ENCODE results near the gene RAPGEF5.

The RAPGEF5 gene

DNA sequence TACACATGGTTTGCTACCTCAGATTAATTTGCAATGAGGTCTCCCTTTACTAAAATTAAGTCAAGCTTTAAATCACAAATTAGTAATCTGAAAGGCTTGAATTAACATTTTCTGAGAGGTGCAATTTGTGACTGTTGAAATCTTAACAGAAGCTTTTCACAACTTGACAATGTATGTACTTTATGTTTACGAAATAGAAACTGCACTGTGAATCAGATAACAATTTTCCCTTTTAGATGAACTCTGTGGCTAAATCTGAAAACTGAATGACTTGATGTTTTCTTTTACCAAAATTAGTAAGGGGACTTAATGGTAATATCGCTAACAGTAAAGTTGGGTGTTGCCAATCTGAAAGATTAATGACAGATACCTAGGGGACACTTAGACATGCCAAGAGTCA, 197.6 kb downstream of the RAPGEF5 start:
- peaks cover 8% of the 10 kb centered on the region for H3K27me3 Mint-ChIP-seq
- DNase-seq, result no peak
- peaks cover 2% of the 10 kb centered on the region for H3K4me1 Mint-ChIP-seq (ENCODE audit: low read depth)
- no peaks in the 10 kb centered on the region for H3K36me3 Mint-ChIP-seq (ENCODE audit: low read depth)
- no peak overlapping the region for H3K4me3 Mint-ChIP-seq
- H3K9me3 Mint-ChIP-seq, result no peaks in the 10 kb centered on the region
- H3K27ac Mint-ChIP-seq, result no peak overlapping the region

- Mint-ChIP-seq H3K9me3 (no peaks in the 10 kb centered on the region), H3K36me3 (ENCODE audit: low read depth) (no peaks in the 10 kb centered on the region), H3K4me3 (no peak overlapping the region), H3K27ac (no peak overlapping the region), H3K27me3 (peaks cover 8% of the 10 kb centered on the region), H3K4me1 (ENCODE audit: low read depth) (peaks cover 2% of the 10 kb centered on the region)
- no peak for DNase-seq
Observed at GRCh38 chr7:22157552-22157951, 199.4 kb downstream of the RAPGEF5 start.

DNA sequence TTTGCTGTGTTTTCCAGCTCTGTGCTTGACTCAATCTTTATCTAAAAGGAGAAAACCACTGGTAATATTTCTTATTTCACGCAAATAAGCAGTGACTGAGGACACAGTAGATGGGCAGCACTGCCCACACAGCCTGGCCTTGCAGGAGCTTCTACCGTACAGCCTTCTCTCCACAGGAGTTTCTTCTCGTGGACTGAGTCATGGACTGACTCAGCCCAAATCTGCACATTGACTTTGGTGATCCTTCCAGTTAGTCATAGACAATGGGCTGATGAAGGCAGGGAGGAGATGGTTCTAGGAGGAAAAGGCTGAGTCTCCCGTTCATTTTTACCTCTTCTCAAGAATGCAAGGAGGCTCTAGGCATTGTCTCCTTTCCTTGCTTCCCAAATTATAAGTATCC, 200.7 kb downstream of the RAPGEF5 start:
- peaks cover 8% of the 10 kb centered on the region for H3K27me3 Mint-ChIP-seq
- H3K4me3 Mint-ChIP-seq, result no peak overlapping the region
- H3K9me3 Mint-ChIP-seq, result no peaks in the 10 kb centered on the region
- peaks cover 2% of the 10 kb centered on the region for H3K4me1 Mint-ChIP-seq (ENCODE audit: low read depth)
- no peak overlapping the region for H3K27ac Mint-ChIP-seq
- DNase-seq, result no peak
- no peaks in the 10 kb centered on the region for H3K36me3 Mint-ChIP-seq (ENCODE audit: low read depth)

DNA sequence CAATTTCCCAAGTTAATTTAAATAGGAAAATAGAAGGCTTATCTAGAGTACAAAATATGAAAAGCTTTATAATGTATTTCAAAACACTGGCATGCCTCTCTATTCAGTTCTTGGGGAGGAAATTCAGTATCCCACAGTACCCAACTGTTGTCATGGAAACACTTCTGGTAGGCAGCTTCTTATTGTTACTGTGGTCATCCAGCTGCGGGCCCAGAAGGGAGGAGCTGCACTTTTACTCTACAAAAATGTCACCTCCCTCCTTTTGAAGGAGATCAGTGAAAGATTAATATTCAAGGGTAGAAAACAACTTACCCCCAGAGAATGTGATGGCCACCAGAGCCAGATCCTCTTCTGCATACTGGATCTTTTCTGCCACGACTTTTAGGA, 202.8 kb downstream of the RAPGEF5 start:
- Mint-ChIP-seq H3K9me3 (no peaks in the 10 kb centered on the region), H3K27ac (no peak overlapping the region), H3K36me3 (ENCODE audit: low read depth) (no peaks in the 10 kb centered on the region), H3K4me1 (ENCODE audit: low read depth) (no peaks in the 10 kb centered on the region), H3K4me3 (no peak overlapping the region), H3K27me3 (peaks cover 8% of the 10 kb centered on the region)
- no peak for DNase-seq

DNA sequence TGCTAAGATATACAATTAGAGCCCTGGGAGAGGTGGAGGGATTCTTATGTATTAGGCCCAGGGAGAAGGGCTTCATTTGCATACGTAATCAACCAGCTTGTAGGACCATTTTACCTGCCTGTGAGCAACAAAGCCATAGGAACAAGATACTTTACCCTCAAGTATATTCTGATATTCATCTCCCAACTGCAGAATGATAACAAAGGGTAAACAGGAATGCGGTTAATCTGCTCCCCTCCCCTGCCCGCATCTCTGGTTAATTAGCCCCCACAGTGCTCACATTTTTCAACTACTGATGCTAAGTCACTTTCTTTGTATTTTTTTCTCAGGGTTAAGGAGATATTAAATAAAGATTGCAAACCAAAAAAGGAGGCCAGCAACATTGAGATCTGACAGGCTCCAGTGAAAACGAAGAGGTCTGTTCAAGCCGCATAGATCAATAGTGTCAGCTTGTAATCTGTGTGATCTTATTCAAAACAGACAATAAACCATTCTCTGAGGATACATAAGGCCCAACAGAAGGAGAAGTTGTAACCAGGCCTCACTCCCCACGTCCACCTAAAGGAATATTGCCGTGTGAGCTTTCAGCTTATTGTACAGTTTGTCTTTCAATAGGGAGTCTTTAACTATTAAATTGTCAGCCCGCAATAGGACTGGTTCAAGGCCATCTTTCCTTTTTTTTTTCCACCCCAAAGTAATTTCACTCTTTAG, 203.4 kb downstream of the RAPGEF5 start:
- no peak overlapping the region for H3K4me3 Mint-ChIP-seq
- peaks cover 8% of the 10 kb centered on the region for H3K27me3 Mint-ChIP-seq
- no peaks in the 10 kb centered on the region for H3K4me1 Mint-ChIP-seq (ENCODE audit: low read depth)
- no peak overlapping the region for H3K27ac Mint-ChIP-seq
- DNase-seq, result no peak
- no peaks in the 10 kb centered on the region for H3K36me3 Mint-ChIP-seq (ENCODE audit: low read depth)
- H3K9me3 Mint-ChIP-seq, result no peaks in the 10 kb centered on the region

DNA sequence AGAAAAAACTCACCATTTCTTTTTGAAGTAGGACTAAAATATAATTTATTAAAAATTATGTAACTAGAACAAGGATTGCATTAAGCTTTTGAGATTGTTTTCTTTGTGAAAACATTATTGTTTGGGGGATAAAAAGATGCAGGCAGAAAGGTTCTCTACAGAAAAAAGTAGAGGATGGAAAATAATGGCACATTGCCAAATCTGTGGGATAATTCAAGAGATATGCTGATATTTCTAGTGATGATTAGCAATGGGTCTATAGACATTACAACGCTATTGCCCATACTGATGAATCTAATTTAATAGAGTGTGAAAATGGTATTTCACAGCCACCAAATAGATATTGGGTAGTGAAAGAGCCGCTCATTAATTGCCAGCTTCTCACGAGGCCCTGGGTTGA, 204.3 kb downstream of the RAPGEF5 start:
- Mint-ChIP-seq H3K4me3 (no peak overlapping the region), H3K36me3 (ENCODE audit: low read depth) (no peaks in the 10 kb centered on the region), H3K9me3 (no peaks in the 10 kb centered on the region), H3K4me1 (ENCODE audit: low read depth) (no peaks in the 10 kb centered on the region), H3K27me3 (peaks cover 4% of the 10 kb centered on the region), H3K27ac (no peak overlapping the region)
- no peak for DNase-seq

DNA sequence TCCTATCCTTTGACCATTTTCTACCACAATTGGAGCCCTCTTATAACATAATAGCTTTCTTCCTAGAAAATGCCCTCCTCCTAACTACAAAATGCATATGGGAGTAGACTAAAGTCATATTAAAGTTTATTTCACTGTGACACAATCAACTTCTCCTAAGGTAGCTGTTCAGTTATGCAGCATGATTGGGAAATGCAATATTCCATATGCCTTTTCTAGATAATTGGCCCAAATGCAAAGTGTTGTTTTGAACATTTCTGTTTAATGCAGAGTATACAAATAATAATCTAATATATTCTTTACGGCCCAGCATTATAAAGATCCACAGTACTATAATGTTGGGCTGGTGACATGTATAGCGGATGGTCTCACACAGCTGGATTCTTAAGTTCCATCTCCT, 205.1 kb downstream of the RAPGEF5 start:
- H3K27me3 Mint-ChIP-seq, result no peaks in the 10 kb centered on the region
- H3K27ac Mint-ChIP-seq, result no peak overlapping the region
- H3K4me3 Mint-ChIP-seq, result no peak overlapping the region
- H3K4me1 Mint-ChIP-seq (ENCODE audit: low read depth), result no peaks in the 10 kb centered on the region
- no peaks in the 10 kb centered on the region for H3K36me3 Mint-ChIP-seq (ENCODE audit: low read depth)
- no peaks in the 10 kb centered on the region for H3K9me3 Mint-ChIP-seq
- DNase-seq, result no peak

GRCh38 chr7:22150221-22150620, 206.7 kb downstream of the RAPGEF5 start:
- Mint-ChIP-seq H3K4me3 (no peak overlapping the region), H3K27ac (no peak overlapping the region), H3K4me1 (ENCODE audit: low read depth) (no peaks in the 10 kb centered on the region), H3K27me3 (no peaks in the 10 kb centered on the region), H3K36me3 (ENCODE audit: low read depth) (no peaks in the 10 kb centered on the region), H3K9me3 (no peaks in the 10 kb centered on the region)
- DNase-seq, result no peak

- H3K27me3 Mint-ChIP-seq, result peaks cover 10% of the 10 kb centered on the region
- no peaks in the 10 kb centered on the region for H3K4me1 Mint-ChIP-seq (ENCODE audit: low read depth)
- H3K4me3 Mint-ChIP-seq, result no peak overlapping the region
- no peaks in the 10 kb centered on the region for H3K9me3 Mint-ChIP-seq
- no peak for DNase-seq
- no peaks in the 10 kb centered on the region for H3K36me3 Mint-ChIP-seq (ENCODE audit: low read depth)
- H3K27ac Mint-ChIP-seq, result no peak overlapping the region
Observed at GRCh38 chr7:22147868-22148267, 209.1 kb downstream of the RAPGEF5 start.

- peaks cover 10% of the 10 kb centered on the region for H3K27me3 Mint-ChIP-seq
- H3K9me3 Mint-ChIP-seq, result no peaks in the 10 kb centered on the region
- no peaks in the 10 kb centered on the region for H3K36me3 Mint-ChIP-seq (ENCODE audit: low read depth)
- H3K4me3 Mint-ChIP-seq, result no peak overlapping the region
- no peak for DNase-seq
- no peaks in the 10 kb centered on the region for H3K4me1 Mint-ChIP-seq (ENCODE audit: low read depth)
- H3K27ac Mint-ChIP-seq, result no peak overlapping the region
Observed at GRCh38 chr7:22146961-22147512, 209.9 kb downstream of the RAPGEF5 start.

DNA sequence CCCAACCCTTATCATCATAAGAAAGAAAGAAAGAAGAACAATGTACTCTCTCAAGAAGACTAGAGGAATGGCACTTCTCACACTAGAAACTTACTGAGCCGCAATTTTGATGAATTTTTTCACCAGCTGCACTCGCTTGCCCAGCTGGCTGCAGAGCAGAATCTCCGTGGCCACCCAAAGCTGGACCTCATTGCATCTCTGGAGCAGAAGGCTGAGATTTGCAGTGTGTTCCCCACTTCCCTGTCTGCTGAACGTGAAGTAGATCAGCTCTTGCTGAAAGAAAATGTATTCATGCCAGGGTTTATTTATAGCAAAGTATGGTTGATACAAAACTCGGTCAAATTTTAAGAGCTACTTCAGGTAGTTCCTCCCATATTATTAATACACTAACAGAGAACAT, 212.0 kb downstream of the RAPGEF5 start:
- Mint-ChIP-seq H3K27me3 (peaks cover 10% of the 10 kb centered on the region), H3K36me3 (ENCODE audit: low read depth) (no peaks in the 10 kb centered on the region), H3K27ac (no peak overlapping the region), H3K4me3 (no peak overlapping the region), H3K4me1 (ENCODE audit: low read depth) (no peaks in the 10 kb centered on the region), H3K9me3 (no peaks in the 10 kb centered on the region)
- no peak for DNase-seq

- Mint-ChIP-seq H3K36me3 (ENCODE audit: low read depth) (no peaks in the 10 kb centered on the region), H3K4me1 (ENCODE audit: low read depth) (no peaks in the 10 kb centered on the region), H3K27ac (no peak overlapping the region), H3K4me3 (no peak overlapping the region), H3K27me3 (peaks cover 10% of the 10 kb centered on the region), H3K9me3 (no peaks in the 10 kb centered on the region)
- DNase-seq, result no peak
Observed at GRCh38 chr7:22143491-22143890, 213.5 kb downstream of the RAPGEF5 start.

DNA sequence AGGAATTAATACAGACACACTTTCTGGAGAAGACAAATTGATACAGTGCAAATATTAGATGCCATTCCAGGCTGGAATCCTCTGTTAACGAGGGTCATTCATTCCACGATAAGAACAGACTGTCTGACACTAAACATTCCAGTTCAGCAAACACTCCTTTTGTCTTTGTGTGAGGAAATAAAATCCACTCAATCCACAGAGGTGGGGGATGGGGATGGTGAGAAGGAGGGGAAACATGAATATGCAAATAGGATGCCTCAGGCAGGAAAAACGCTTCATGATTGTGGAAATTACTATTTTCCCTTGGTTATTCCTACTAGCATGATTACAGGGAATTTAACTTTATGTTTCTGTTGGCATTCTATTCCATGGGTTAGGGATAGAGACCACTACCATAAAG, 214.4 kb downstream of the RAPGEF5 start:
- Mint-ChIP-seq H3K4me1 (ENCODE audit: low read depth) (no peaks in the 10 kb centered on the region), H3K36me3 (ENCODE audit: low read depth) (no peaks in the 10 kb centered on the region), H3K9me3 (no peaks in the 10 kb centered on the region)

GRCh38 chr7:22141355-22141754, 215.6 kb downstream of the RAPGEF5 start:
- no peak overlapping the region for H3K27ac Mint-ChIP-seq
- H3K27me3 Mint-ChIP-seq, result peaks cover 10% of the 10 kb centered on the region
- no peak for DNase-seq
- H3K36me3 Mint-ChIP-seq (ENCODE audit: low read depth), result no peaks in the 10 kb centered on the region
- H3K4me3 Mint-ChIP-seq, result no peak overlapping the region
- H3K4me1 Mint-ChIP-seq (ENCODE audit: low read depth), result no peaks in the 10 kb centered on the region
- no peaks in the 10 kb centered on the region for H3K9me3 Mint-ChIP-seq

More for the DNA sequence above, 214.4 kb downstream of the RAPGEF5 start:
- no peak for DNase-seq
- no peak overlapping the region for H3K27ac Mint-ChIP-seq
- no peak overlapping the region for H3K4me3 Mint-ChIP-seq
- peaks cover 10% of the 10 kb centered on the region for H3K27me3 Mint-ChIP-seq

- no peak overlapping the region for H3K27ac Mint-ChIP-seq
- DNase-seq, result no peak
Observed at GRCh38 chr7:22140578-22140977, 216.4 kb downstream of the RAPGEF5 start.

GRCh38 chr7:22138886-22139285, 218.1 kb downstream of the RAPGEF5 start:
- H3K27ac Mint-ChIP-seq, result no peak overlapping the region
- DNase-seq, result no peak
- H3K27me3 Mint-ChIP-seq, result peaks cover 7% of the 10 kb centered on the region
- H3K36me3 Mint-ChIP-seq (ENCODE audit: low read depth), result no peaks in the 10 kb centered on the region
- H3K4me1 Mint-ChIP-seq (ENCODE audit: low read depth), result no peaks in the 10 kb centered on the region
- H3K4me3 Mint-ChIP-seq, result no peak overlapping the region
- H3K9me3 Mint-ChIP-seq, result no peaks in the 10 kb centered on the region

More at GRCh38 chr7:22140578-22140977, 216.4 kb downstream of the RAPGEF5 start:
- Mint-ChIP-seq H3K9me3 (no peaks in the 10 kb centered on the region), H3K36me3 (ENCODE audit: low read depth) (no peaks in the 10 kb centered on the region), H3K4me1 (ENCODE audit: low read depth) (no peaks in the 10 kb centered on the region), H3K4me3 (no peak overlapping the region), H3K27me3 (peaks cover 10% of the 10 kb centered on the region)

Data from activated T-cell treated with anti-CD3 and anti-CD28 coated beads, Interleukin-2, amount 50 U/mL, for 24 hours (primary cell).